GM12801 (cell line): ENCODE results near the gene GLOD4.

Experiments
- CTCF ChIP-seq: IDR thresholded peaks from one replicate; pipeline ENCODE4 v1.5.1; 2011; ENCODE audit warnings: control low read depth; ENCODE audit not compliant: insufficient read length; ENCODE audit errors: extremely low read depth

Gene GLOD4

DNA sequence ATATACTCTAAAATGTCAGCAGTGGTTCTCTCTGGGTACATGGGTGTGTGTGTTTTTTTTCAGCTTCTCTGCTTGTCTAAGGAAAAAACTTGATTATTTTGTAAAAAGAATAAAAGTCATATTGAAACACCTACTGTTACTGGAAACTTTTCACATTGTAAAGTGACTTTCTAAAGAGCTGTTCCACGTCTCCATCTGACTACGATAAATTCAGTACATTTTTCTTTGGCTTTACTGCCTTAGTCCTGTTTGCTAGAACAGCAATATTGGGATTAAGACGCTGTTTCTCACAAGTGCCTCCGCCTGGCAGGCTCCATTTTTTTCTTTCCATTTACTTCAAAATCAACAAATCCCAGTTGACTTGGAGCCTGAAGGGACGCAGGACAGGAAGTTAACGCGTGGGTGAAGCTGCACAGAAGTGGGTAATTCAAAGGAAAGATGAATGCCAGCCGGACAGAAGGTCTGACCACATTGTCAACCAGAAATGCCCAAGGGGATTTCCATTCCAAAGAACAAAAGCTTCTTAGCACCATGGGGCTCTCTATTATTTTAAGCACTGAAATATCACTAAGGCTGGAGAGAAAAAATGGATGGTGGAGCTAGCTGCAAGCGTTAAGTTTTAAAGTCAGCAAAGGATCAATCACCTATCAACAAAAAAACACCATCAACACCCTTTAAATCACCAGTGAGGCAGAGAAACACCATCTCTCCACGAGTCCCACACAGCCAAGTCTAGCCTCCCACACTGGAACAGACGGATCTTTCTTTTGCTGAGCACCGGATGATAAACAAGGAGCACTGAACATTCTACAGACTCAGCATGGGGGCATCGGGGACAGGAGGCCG, 8.4 kb downstream of the GLOD4 start:
- no peak for TF ChIP-seq CTCF

DNA sequence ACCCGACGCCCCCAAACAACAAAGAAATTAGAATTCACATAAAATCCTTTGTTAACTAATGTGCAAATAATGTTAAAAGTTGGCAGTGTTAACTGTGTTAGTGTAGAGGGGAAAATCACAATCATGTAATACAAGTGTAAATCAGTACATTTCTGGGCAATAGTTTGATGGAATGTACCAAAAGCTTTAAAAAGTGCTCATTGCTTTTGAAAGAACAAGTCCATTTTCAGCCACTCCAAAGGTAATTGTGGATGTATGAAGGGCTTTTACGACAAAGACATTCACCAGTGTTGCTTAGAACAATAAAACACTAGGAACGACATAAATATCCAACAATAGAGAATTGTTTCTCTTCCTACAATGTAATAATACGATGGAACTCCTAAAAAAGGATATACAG, 9.1 kb downstream of the GLOD4 start:
- no peak for TF ChIP-seq CTCF

DNA sequence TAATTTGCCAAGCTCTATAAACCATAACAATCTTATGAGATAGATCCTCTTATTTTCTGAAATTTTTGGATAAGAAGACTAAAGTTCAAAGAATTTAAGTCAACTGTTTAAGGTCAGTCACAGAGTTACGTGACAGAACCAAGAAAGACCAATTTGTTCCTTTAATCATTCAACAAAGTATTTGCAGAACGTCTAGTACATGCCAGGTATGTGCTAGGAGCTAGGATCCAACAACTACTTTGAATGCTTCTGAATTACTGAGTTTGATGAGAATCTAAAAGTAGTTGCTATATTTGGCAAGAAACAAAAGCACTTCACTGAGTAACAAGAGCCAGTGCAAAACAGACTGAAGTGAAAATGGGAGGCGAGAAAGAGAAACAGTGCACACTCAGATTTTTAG, 15.0 kb downstream of the GLOD4 start:
- TF ChIP-seq CTCF: no peak

- no peak for TF ChIP-seq CTCF
These were observed 21.7 kb downstream of the GLOD4 start for GRCh38 chr17:760371-760770.

- no peak for TF ChIP-seq CTCF
These were observed 22.1 kb downstream of the GLOD4 start for GRCh38 chr17:759964-760363.

GRCh38 chr17:753418-753817, 28.7 kb downstream of the GLOD4 start:
- no peak for TF ChIP-seq CTCF

- TF ChIP-seq CTCF: no peak
These were observed 29.4 kb downstream of the GLOD4 start for GRCh38 chr17:752620-753219.
